ENCODE measurements around the gene PATJ.
"Not testable (repeated sequence)": the region's sequence is repeated elsewhere in the genome, so short reads cannot be mapped to it uniquely, and the experiment has no call there.

The PATJ gene

DNA sequence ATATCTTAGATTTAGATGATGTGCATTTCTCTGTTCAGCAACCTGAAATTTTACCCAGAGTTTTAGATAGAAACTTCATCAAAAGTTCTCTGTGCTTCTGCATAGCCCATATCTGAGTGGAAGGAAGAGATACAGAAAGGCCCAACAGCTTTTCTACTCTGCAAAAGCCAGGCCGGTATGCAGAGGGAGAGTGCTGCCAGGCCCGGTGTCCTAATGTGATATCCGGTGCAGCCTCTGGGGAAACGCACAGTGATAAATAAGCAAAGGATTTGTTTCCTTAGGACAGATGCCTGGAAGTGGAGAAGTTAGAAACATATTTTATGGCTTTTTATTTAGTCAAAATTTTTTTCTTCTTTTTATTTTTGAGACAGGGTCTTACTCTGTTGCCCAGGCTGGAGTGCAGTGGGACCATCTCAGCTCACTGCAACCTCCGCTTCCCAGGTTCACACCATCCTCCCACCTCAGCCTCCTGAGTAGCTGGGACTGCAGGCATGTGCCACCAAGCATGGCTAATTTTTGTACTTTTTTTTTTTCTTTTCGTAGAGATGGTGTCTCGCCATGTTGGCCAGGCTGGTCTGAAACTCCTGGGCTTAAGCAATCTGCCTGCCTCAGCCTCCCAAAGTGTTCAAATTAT lies 145.8 kb downstream of the PATJ start:
- no peak for DNase-seq

DNA sequence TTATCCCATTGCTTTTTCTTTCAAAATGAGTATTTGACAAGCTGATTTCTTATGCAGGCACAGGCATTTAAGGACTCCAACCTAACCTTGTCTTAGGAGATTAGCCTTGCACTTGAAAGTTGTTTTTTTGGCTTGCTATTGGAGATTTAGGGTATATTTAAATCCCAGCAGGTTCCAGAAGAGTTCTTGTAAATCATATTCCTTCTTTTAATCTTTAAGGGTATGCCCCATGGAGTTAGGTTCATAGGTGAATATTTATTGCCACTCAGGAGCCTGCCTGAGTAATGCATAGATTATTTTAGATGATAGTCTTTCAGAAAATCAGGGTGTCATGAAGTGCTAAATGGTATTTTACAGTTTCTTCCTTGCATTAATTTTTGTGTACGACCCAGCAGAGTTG lies 146.5 kb downstream of the PATJ start:
- DNase-seq: no peak

GRCh38 chr1:61890435-61890834 lies 148.2 kb downstream of the PATJ start:
- not testable (repeated sequence) for DNase-seq

- DNase-seq: no peak
Measured at GRCh38 chr1:61892977-61893376, 150.7 kb downstream of the PATJ start.

DNA sequence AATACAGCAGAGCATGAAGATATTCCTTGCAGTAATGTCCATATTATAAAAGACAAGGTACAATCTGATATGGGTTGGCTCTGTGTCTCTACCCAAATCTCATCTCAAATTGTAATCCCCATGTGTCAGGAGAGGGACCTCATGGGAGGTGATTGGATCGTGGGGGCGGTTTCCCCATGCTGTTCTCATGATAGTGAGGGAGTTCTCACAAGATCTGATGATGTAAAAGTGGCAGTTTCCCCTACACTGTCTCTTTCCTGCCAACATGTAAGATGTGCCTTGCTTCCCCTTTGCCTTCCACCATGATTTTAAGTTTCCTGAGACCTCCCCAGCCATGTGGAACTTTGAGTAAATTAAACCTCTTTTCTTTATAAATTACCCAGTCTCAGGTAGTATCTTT lies 152.0 kb downstream of the PATJ start:
- not testable (repeated sequence) for DNase-seq

- no peak for DNase-seq
Measured at GRCh38 chr1:61895175-61895574, 152.9 kb downstream of the PATJ start.

GRCh38 chr1:61898658-61899057 lies 156.4 kb downstream of the PATJ start:
- no peak for DNase-seq

- no peak for DNase-seq
Measured at GRCh38 chr1:61904354-61904753, 162.1 kb downstream of the PATJ start.

GRCh38 chr1:61907102-61907501 lies 164.8 kb downstream of the PATJ start:
- no peak for DNase-seq

DNA sequence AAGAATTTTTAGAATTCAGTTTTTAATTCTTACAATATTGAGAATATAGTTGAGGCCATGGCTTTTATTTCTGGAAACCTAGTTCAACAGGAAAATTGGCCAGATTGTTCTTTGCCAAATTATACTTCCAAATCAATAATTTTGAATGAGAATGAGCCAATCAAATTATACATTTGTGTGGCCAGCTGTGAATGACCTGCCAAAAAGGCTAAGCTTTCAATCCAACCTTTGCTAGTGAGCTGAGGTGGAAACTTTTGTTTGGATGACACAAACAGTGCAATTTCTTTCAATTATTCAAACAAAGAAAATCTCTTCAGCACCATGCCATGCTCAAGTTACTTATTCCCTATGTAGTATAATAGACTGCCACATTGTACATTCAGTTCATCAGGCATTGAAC lies 167.8 kb downstream of the PATJ start:
- DNase-seq: no peak

- no peak for DNase-seq
Measured at GRCh38 chr1:61914823-61915482, 172.7 kb downstream of the PATJ start.

DNA sequence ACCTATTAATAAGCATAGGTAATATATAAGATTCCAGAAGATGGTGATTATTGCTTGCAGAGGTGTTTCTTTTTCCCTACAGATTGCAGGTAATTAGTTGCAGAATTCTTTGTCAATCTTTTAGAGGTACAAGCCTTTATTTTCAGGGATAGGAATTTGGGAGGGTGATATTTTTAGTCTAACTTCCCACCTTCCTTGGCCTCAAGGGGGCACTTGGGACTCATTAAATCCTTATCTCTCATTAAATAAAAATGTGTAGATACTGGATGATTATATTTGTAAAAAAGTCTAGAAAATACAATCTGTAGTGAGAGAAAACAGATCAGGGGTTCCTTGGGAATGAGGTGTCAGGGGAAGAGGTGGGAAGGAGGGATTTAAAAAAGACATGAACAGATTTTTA lies 179.2 kb downstream of the PATJ start:
- no peak for DNase-seq

- no peak for DNase-seq
Measured at GRCh38 chr1:61922950-61923480, 180.7 kb downstream of the PATJ start.

- no peak for DNase-seq
Measured at GRCh38 chr1:61925591-61926298, 183.5 kb downstream of the PATJ start.

GRCh38 chr1:61926597-61926996 lies 184.3 kb downstream of the PATJ start:
- DNase-seq: no peak

DNA sequence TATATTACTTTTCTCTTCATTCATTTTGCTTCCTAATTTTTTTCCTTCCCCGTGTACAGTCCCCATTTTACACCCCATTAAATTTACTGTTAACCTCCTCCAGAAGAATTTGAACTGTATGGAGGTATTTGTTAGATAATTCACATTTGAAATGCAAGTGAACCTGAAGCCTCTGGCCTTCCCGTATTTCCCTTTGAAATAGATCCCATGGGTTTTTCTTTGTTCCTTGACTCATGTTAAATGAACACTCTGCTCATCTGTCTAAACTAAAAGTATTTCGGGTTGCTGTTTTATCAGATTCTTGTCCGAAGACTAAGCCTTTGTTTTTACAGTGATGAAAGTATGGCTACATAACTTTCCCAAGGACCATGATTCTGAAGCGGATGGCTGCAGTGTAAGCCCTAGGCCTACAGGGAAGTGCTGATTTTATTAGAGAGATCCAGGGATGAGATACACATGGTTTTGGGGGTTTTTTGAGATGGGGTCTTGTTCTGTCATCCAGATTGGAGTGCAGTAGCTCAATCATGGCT lies 187.9 kb downstream of the PATJ start:
- no peak for DNase-seq

- no peak for DNase-seq
Measured at GRCh38 chr1:61931587-61932279, 189.5 kb downstream of the PATJ start.

- DNase-seq: no peak
Measured at GRCh38 chr1:61935516-61935915, 193.2 kb downstream of the PATJ start.

- no peak for DNase-seq
Measured at GRCh38 chr1:61936839-61937238, 194.6 kb downstream of the PATJ start.

DNA sequence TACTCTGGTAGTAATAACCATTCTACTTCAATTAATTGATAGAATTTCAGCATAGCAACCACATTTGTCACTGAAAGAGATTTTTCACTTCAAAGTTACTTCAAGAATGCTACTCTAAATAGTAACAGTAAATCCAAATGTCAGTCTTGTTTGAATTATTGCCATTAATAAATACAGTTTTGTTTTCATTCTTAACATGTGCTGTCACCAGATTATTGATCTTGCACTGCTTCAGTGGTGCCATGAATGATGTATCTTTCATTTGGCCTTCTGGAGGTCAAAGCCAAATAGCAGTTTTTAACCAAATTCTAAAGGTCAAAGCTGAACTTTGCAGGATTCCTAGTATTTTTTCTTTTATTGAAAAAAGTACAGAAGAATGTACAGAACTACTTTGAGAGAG lies 199.5 kb downstream of the PATJ start:
- DNase-seq: no peak

- no peak for DNase-seq
Measured at GRCh38 chr1:61942856-61943255, 200.6 kb downstream of the PATJ start.

GRCh38 chr1:61948685-61949084 lies 206.4 kb downstream of the PATJ start:
- DNase-seq: not testable (repeated sequence)

- no peak for DNase-seq
Measured at GRCh38 chr1:61950418-61950817, 208.1 kb downstream of the PATJ start.

Measured in NK-92 treated with Interleukin-12 subunit alpha and Interleukin-12 subunit beta, amount 100 ng/mL, for 24 hours (cell line).